Measurements from ENCODE around the gene PHF3. TPM values are rescaled to one million over a fixed set of nuclear protein-coding genes. Genes with fewer than 3 reads are reported as not detected.

PHF3 gene
- polyA plus RNA-seq, 2 of the 4 experiments (the other 2 are of a cell fraction), result 13.9 to 28.4 TPM

DNA sequence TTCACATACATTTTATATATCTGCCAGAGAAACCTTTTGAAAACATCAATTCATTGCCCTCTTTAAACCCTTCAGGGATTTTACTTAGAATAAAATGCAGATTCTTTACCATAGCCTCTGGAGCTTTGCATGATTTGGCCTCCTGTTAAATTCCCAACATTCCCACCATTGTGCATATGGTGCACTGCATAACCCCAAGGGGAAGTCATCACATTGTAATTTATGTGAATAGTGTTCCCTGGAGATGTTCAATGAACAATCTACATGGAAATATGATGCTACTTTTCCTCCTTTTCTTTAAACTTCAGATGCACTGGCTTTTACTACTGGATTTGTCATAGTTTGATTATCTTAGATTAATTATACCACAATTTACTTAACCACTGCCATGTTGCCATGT, 94.7 kb downstream of the PHF3 start:
- Histone ChIP-seq H3K4me2 (no peak overlapping the region), H3K27ac (no peak overlapping the region), H3K9me3 (no peaks in the 10 kb centered on the region), H3K4me1 (peaks cover 15% of the 10 kb centered on the region), H3K4me3 (no peak overlapping the region)
- TF ChIP-seq ATOH8 (CRISPR knock-in tag; IDR thresholded peaks at IDR 0.05; ENCODE audit: low read depth), result no peak
- no peak for TF ChIP-seq FOSL2 (IDR thresholded peaks at IDR 0.05)
- no peak for TF ChIP-seq FOSL2 (CRISPR knock-in tag; IDR thresholded peaks at IDR 0.05)
- no peak for TF ChIP-seq MAX (IDR thresholded peaks at IDR 0.05)
- TF ChIP-seq RCOR1 (IDR thresholded peaks at IDR 0.05; ENCODE audit: low read depth, low read length), result no peak
- TF ChIP-seq ZFP36 (IDR thresholded peaks at IDR 0.05; ENCODE audit: borderline replicate concordance, partially characterized antibody), result no peak
- no peak for TF ChIP-seq BCL3 (IDR thresholded peaks at IDR 0.05)
- TF ChIP-seq KDM1A (IDR thresholded peaks at IDR 0.05; ENCODE audit: low read depth), result no peak
- no peak for TF ChIP-seq CTCF (IDR thresholded peaks at IDR 0.05)
- no peak for TF ChIP-seq EP300 (IDR thresholded peaks at IDR 0.05)
- TF ChIP-seq HDAC2 (IDR thresholded peaks at IDR 0.05), result no peak
- no peak for TF ChIP-seq ZSCAN20 (CRISPR knock-in tag; IDR thresholded peaks at IDR 0.05)
- TF ChIP-seq CEBPB (IDR thresholded peaks at IDR 0.05), result no peak
- no peak for TF ChIP-seq MAFK (IDR thresholded peaks at IDR 0.05; ENCODE audit: partially characterized antibody)
- no peak for TF ChIP-seq NPAS2 (CRISPR knock-in tag; IDR thresholded peaks at IDR 0.05; ENCODE audit: borderline replicate concordance)
- TF ChIP-seq, protein P1, sequence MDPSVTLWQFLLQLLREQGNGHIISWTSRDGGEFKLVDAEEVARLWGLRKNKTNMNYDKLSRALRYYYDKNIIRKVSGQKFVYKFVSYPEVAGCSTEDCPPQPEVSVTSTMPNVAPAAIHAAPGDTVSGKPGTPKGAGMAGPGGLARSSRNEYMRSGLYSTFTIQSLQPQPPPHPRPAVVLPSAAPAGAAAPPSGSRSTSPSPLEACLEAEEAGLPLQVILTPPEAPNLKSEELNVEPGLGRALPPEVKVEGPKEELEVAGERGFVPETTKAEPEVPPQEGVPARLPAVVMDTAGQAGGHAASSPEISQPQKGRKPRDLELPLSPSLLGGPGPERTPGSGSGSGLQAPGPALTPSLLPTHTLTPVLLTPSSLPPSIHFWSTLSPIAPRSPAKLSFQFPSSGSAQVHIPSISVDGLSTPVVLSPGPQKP (IDR thresholded peaks at IDR 0.05; ENCODE audit: low read depth, low read length), result no peak
- no peak for TF ChIP-seq EHF (CRISPR knock-in tag; IDR thresholded peaks at IDR 0.05)
- ATAC-seq (no peak), DNase-seq (ENCODE audit: low read depth in 1 of 2, low spot score in 1 of 2) (no peak), FAIRE-seq (no peak)
- POLR2A ChIA-PET, result no interaction called here
- CTCF ChIA-PET, result interaction anchor here (1.6 kb wide), 1 partner anchor 32 kb away, joined by 4 read pairs; no protein-coding TSS in a partner anchor

DNA sequence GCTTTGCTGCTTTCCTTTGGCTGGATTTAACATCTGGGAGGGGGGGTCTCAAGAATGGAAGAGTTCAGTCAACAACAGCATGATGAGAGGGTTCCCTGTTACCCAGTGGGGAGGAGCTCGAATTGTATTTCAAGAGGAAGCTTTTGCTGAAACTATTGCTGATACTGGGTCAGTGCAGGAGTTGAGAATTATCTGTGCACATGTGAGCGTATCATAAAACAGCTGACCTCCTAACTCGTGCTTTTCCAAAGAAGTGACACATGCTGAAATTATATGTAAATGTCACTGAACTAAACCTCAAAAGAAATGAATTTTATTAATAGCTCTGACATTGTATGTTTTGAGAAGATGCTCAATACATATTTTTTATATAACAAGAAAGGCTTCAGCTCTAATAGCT, 96.3 kb downstream of the PHF3 start:
- H3K4me2 ChIP-seq, result peak overlapping the region; percentile 10; the same call in 2 of the 3 replicates
- no peak overlapping the region for H3K4me3 ChIP-seq
- DNase-seq (ENCODE audit: low read depth in 1 of 2, low spot score in 1 of 2) (no peak), ATAC-seq (no peak), FAIRE-seq (no peak)
- ChIA-PET CTCF (interaction anchor here (1.4 to 1.5 kb wide), 2 partner anchors 42 to 133 kb away, joined by 4 read pairs; no protein-coding TSS in a partner anchor), POLR2A (no interaction called here)
- H3K4me1 ChIP-seq, result peaks cover 15% of the 10 kb centered on the region
- H3K27ac ChIP-seq, result no peak overlapping the region
- H3K9me3 ChIP-seq, result no peaks in the 10 kb centered on the region
- 54% methylated on average over 3 of the region's 3 CpGs for WGBS (ENCODE audit: missing lambda C conversion rate)
- TF ChIP-seq FOSB (CRISPR knock-in tag; IDR thresholded peaks at IDR 0.05) (no peak), ESRRA (IDR thresholded peaks at IDR 0.05; ENCODE audit: borderline replicate concordance, low read length) (no peak), POLR2A (IDR thresholded peaks at IDR 0.05; ENCODE audit: low read length) (no peak), EP300 (IDR thresholded peaks at IDR 0.05) (no peak), JUNB (IDR thresholded peaks at IDR 0.05) (no peak), KDM1A (IDR thresholded peaks at IDR 0.05; ENCODE audit: low read depth) (no peak), TFCP2L1 (CRISPR knock-in tag; IDR thresholded peaks at IDR 0.05) (no peak), BCL3 (IDR thresholded peaks at IDR 0.05) (no peak), HOXA7 (CRISPR knock-in tag; IDR thresholded peaks at IDR 0.05) (no peak), CHD2 (IDR thresholded peaks at IDR 0.05; ENCODE audit: low read length, partially characterized antibody) (no peak), REST (IDR thresholded peaks at IDR 0.05) (no peak), TP53 (CRISPR knock-in tag; IDR thresholded peaks at IDR 0.05) (no peak), ATOH8 (CRISPR knock-in tag; IDR thresholded peaks at IDR 0.05; ENCODE audit: low read depth) (no peak), EHF (CRISPR knock-in tag; IDR thresholded peaks at IDR 0.05) (no peak), SREBF2 (IDR thresholded peaks at IDR 0.05) (no peak), EHMT2 (IDR thresholded peaks at IDR 0.05; ENCODE audit: low read depth) (no peak)
